ENCODE results near the gene SPTBN1.

GRCh38 chr2:54594048-54594447 is 137.9 kb downstream of the SPTBN1 start:
- TF ChIP-seq CTCF (conservative IDR thresholded peaks at IDR 0.05; ENCODE audit: low read depth, low read length) (no peak), RCOR1 (IDR thresholded peaks at IDR 0.05; ENCODE audit: insufficient replicate concordance, low read length) (no peak), CHD1 (IDR thresholded peaks at IDR 0.05; ENCODE audit: low read depth, low read length) (no peak), RFX5 (IDR thresholded peaks at IDR 0.05; ENCODE audit: low read depth, low read length) (no peak), POLR2A (IDR thresholded peaks at IDR 0.05; ENCODE audit: low read depth, low read length) (no peak), SMC3 (IDR thresholded peaks at IDR 0.05; ENCODE audit: low read depth, low read length) (no peak), MAZ (IDR thresholded peaks at IDR 0.05; ENCODE audit: borderline replicate concordance, low read depth, low read length) (no peak), USF2 (IDR thresholded peaks at IDR 0.05; ENCODE audit: low read depth, low read length) (no peak), ELK1 (IDR thresholded peaks at IDR 0.05; ENCODE audit: borderline replicate concordance, low read depth, low read length) (no peak), RAD21 (IDR thresholded peaks at IDR 0.05; ENCODE audit: low read length) (no peak), CEBPB (IDR thresholded peaks at IDR 0.05; ENCODE audit: low read depth, low read length) (no peak), NFE2L2 (IDR thresholded peaks at IDR 0.05; ENCODE audit: low read depth, low read length) (no peak), BHLHE40 (IDR thresholded peaks at IDR 0.05; ENCODE audit: low read depth, low read length) (no peak), MXI1 (IDR thresholded peaks at IDR 0.05; ENCODE audit: borderline replicate concordance, low read depth, low read length) (no peak)

All from IMR-90 (cell line).